ENCODE results near the gene CBARP. TPM values are rescaled to one million over a fixed set of nuclear protein-coding genes. Genes with fewer than 3 reads are reported as not detected.

Gene CBARP
- total and polyA plus RNA-seq, 2 of the 13 experiments (the other 11 are each of a cell fraction or from before 2014, with no cell fraction given), result 1.2 to 1.4 TPM

DNA sequence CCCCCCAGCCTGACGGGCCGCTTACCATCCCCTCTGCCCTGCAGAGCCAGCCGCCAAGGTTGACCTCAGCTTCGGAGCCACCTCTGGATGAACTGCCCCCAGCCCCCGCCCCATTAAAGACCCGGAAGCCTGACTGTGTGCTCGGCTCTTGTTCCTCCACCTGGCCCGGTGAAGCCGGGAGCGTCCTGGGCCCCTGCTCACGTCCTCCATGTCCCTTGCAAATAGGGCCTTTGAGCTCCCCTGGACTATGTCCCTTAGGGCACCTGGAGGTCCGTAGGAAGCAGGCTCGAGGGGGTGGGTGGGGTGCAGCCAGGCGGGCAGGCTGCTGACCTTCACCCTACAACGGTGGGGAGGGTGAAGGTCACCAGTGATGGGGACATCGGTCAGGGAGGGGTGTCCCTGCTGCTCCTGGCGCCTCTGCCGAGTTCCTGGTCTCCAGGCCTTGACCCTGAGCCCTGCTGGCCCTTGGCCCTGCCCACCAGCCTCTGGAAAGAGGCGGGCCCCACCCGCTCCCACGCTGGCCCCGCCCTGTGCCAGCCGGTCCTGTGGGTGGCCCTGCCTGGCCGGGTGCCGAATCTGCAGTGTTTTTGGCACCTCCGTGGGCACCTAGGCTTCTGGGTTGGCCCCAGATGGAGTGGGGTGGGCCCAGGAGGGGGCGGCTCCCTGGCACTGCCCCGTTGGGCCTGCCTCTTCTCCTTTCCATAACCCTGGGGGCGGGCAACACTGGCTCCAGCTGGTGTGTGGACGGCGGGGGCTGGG lies 7.1 kb upstream of the CBARP start (continued):
- TF ChIP-seq, protein P1, sequence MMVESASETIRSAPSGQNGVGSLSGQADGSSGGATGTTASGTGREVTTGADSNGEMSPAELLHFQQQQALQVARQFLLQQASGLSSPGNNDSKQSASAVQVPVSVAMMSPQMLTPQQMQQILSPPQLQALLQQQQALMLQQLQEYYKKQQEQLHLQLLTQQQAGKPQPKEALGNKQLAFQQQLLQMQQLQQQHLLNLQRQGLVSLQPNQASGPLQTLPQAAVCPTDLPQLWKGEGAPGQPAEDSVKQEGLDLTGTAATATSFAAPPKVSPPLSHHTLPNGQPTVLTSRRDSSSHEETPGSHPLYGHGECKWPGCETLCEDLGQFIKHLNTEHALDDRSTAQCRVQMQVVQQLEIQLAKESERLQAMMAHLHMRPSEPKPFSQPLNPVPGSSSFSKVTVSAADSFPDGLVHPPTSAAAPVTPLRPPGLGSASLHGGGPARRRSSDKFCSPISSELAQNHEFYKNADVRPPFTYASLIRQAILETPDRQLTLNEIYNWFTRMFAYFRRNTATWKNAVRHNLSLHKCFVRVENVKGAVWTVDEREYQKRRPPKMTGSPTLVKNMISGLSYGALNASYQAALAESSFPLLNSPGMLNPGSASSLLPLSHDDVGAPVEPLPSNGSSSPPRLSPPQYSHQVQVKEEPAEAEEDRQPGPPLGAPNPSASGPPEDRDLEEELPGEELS (CRISPR knock-in tag; IDR thresholded peaks at IDR 0.05), result peak; percentile 82
- TF ChIP-seq ZEB1 (IDR thresholded peaks at IDR 0.05; ENCODE audit: insufficient replicate concordance, low read depth) (no peak), CCAR2 (optimal IDR thresholded peaks at IDR 0.05; ENCODE audit: low read depth, low read length) (no peak), NR3C1 (CRISPR knock-in tag; IDR thresholded peaks at IDR 0.05) (no peak), RBFOX2 (IDR thresholded peaks at IDR 0.05; ENCODE audit: low read depth, low read length) (peak; percentile 89), MBD4 (IDR thresholded peaks at IDR 0.05; ENCODE audit: borderline replicate concordance, low read length) (no peak), SAP130 (CRISPR knock-in tag; IDR thresholded peaks at IDR 0.05; ENCODE audit: low read depth) (peak; percentile 93), ZNF841 (CRISPR knock-in tag; IDR thresholded peaks at IDR 0.05; ENCODE audit: borderline replicate concordance) (no peak), ZNF572 (CRISPR knock-in tag; IDR thresholded peaks at IDR 0.05) (no peak), GPN1 (CRISPR knock-in tag; IDR thresholded peaks at IDR 0.05; ENCODE audit: borderline replicate concordance) (no peak), ZNF557 (CRISPR knock-in tag; IDR thresholded peaks at IDR 0.05) (no peak), HOXA9 (CRISPR knock-in tag; IDR thresholded peaks at IDR 0.05; ENCODE audit: borderline replicate concordance) (no peak), TBL1XR1 (IDR thresholded peaks at IDR 0.05; ENCODE audit: borderline replicate concordance, low read length, partially characterized antibody) (peak; percentile 60), ZNF552 (CRISPR knock-in tag; IDR thresholded peaks at IDR 0.05; ENCODE audit: borderline replicate concordance) (no peak), ATF7 (IDR thresholded peaks at IDR 0.05) (no peak), ATF7 (CRISPR knock-in tag; IDR thresholded peaks at IDR 0.05) (peak; percentile 88)
- TF ChIP-seq, protein P2, sequence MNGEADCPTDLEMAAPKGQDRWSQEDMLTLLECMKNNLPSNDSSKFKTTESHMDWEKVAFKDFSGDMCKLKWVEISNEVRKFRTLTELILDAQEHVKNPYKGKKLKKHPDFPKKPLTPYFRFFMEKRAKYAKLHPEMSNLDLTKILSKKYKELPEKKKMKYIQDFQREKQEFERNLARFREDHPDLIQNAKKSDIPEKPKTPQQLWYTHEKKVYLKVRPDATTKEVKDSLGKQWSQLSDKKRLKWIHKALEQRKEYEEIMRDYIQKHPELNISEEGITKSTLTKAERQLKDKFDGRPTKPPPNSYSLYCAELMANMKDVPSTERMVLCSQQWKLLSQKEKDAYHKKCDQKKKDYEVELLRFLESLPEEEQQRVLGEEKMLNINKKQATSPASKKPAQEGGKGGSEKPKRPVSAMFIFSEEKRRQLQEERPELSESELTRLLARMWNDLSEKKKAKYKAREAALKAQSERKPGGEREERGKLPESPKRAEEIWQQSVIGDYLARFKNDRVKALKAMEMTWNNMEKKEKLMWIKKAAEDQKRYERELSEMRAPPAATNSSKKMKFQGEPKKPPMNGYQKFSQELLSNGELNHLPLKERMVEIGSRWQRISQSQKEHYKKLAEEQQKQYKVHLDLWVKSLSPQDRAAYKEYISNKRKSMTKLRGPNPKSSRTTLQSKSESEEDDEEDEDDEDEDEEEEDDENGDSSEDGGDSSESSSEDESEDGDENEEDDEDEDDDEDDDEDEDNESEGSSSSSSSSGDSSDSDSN (CRISPR knock-in tag; IDR thresholded peaks at IDR 0.05), result peak; percentile 89
- TF ChIP-seq, protein P3, sequence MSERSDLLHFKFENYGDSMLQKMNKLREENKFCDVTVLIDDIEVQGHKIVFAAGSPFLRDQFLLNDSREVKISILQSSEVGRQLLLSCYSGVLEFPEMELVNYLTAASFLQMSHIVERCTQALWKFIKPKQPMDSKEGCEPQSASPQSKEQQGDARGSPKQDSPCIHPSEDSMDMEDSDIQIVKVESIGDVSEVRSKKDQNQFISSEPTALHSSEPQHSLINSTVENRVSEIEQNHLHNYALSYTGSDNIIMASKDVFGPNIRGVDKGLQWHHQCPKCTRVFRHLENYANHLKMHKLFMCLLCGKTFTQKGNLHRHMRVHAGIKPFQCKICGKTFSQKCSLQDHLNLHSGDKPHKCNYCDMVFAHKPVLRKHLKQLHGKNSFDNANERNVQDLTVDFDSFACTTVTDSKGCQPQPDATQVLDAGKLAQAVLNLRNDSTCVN (CRISPR knock-in tag; IDR thresholded peaks at IDR 0.05; ENCODE audit: borderline replicate concordance), result peak; percentile 76; the same call in 1 of the 2 replicates
- TF ChIP-seq, protein P4, sequence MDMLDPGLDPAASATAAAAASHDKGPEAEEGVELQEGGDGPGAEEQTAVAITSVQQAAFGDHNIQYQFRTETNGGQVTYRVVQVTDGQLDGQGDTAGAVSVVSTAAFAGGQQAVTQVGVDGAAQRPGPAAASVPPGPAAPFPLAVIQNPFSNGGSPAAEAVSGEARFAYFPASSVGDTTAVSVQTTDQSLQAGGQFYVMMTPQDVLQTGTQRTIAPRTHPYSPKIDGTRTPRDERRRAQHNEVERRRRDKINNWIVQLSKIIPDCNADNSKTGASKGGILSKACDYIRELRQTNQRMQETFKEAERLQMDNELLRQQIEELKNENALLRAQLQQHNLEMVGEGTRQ (IDR thresholded peaks at IDR 0.05; ENCODE audit: low read depth, low read length), result no peak
- TF ChIP-seq, protein P4 (CRISPR knock-in tag; IDR thresholded peaks at IDR 0.05; ENCODE audit: borderline replicate concordance), result no peak
- TF ChIP-seq, protein P5, sequence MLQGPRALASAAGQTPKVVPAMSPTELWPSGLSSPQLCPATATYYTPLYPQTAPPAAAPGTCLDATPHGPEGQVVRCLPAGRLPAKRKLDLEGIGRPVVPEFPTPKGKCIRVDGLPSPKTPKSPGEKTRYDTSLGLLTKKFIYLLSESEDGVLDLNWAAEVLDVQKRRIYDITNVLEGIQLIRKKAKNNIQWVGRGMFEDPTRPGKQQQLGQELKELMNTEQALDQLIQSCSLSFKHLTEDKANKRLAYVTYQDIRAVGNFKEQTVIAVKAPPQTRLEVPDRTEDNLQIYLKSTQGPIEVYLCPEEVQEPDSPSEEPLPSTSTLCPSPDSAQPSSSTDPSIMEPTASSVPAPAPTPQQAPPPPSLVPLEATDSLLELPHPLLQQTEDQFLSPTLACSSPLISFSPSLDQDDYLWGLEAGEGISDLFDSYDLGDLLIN (CRISPR knock-in tag; IDR thresholded peaks at IDR 0.05; ENCODE audit: borderline replicate concordance), result peak; percentile 31; the same call in 1 of the 2 replicates
